ENCODE results near the gene AKR1C2. TPM values are rescaled to one million over a fixed set of nuclear protein-coding genes. Genes with fewer than 3 reads are reported as not detected.

Gene AKR1C2
- 1.1 and 5.3 TPM in 2 replicates for total RNA-seq

DNA sequence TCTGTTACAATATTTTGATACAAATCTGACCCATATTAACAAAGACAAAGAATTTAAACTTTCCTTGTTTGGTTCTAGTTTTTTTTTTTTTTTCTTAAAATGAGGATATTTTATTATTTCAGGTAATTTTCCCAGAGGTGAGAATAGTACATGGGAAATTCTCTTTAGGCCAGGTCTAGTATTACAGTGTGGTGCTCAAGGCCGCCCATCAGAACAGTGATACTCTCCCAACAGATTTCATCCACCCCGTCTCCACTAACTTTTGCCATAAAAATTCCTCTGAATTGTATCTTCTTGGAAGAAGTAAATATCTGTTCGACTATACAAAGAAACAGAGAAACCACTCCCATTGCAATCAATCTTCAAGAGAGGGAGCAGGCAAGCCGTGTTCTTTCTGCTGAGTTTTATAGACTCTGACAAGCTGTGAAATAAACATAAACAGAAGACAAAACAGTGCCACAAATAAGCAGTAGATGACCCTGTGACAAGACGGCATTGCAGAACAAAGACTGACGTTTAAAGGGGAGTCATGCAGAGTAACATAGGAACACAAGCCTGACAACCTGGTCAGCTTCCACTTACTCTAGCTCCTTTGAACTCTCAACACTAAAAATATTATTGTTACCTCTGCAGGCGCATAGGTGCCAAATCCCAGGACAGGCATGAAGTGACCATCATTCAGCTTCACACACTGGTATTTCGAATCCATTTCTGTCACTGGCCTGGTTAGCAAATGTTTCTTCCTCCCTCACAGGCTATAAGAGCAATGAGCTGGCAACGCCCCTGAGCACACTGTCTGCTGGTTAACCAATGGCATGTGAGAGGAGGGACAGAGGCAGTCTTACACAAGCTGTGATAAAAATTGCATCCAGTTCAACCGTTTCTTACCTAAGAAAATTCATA, at the start of gene AKR1C2:
Gene AKR1C2 (minus strand): TSS at position 731 of the 903 bp plus-strand sequence. CDS start 22 bp downstream, at position 709.

DNA sequence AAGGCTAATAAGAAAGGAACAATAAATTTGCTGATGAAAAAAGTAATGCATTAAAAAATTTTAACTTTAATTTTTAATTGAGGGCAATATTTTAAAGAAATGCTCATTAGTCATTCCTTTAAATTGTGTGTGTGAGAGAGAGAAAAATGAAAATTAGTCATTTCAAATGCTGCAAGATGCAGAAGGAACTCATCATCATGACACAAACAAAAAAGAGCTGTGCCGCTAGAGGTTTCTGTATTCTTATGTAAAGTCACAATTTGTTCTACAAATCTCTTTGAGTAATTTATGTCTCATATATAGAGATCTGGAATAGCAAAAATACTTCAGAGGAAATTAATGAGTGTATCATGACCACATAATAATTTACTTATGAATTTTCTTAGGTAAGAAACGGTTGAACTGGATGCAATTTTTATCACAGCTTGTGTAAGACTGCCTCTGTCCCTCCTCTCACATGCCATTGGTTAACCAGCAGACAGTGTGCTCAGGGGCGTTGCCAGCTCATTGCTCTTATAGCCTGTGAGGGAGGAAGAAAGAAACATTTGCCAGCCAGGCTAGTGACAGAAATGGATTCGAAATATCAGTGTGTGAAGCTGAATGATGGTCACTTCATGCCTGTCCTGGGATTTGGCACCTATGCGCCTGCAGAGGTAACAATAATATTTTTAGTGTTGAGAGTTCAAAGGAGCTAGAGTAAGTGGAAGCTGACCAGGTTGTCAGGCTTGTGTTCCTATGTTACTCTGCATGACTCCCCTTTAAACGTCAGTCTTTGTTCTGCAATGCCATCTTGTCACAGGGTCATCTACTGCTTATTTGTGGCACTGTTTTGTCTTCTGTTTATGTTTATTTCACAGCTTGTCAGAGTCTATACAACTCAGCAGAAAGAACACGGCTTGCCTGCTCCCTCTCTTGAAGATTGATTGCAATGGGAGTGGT, 40.5 kb downstream of the AKR1C2 start, which contains the start of gene AKR1C1:
Gene AKR1C1 (plus strand): TSS at position 540 of the 939 bp plus-strand sequence. CDS start 30 bp downstream, at position 570.

Other genes with a start within 250 kb of the AKR1C2 start
- gene AKR1E2, start 177.7 kb downstream of the AKR1C2 start, total RNA-seq = 2.5 and 3.1 TPM in 2 replicates
- 2.4 and 4.4 TPM in 2 replicates for gene AKR1C1, start 40.4 kb downstream of the AKR1C2 start, total RNA-seq
- gene AKR1C3, start 90.6 kb upstream of the AKR1C2 start, total RNA-seq = 2.9 and 21.0 TPM in 2 replicates
- gene AKR1C8, start 181.3 kb upstream of the AKR1C2 start, total RNA-seq = not detected in 2 replicates
- gene AKR1C4, start 193.0 kb upstream of the AKR1C2 start, total RNA-seq = not detected in 2 replicates

All from mesangial cell (primary cell).